ENCODE measurements around the gene PREPL. TPM values are rescaled to one million over a fixed set of nuclear protein-coding genes. Genes with fewer than 3 reads are reported as not detected.

The PREPL gene
- polyA plus RNA-seq, 3 donors: 2.6 to 10.8 (median 8.0) TPM

DNA sequence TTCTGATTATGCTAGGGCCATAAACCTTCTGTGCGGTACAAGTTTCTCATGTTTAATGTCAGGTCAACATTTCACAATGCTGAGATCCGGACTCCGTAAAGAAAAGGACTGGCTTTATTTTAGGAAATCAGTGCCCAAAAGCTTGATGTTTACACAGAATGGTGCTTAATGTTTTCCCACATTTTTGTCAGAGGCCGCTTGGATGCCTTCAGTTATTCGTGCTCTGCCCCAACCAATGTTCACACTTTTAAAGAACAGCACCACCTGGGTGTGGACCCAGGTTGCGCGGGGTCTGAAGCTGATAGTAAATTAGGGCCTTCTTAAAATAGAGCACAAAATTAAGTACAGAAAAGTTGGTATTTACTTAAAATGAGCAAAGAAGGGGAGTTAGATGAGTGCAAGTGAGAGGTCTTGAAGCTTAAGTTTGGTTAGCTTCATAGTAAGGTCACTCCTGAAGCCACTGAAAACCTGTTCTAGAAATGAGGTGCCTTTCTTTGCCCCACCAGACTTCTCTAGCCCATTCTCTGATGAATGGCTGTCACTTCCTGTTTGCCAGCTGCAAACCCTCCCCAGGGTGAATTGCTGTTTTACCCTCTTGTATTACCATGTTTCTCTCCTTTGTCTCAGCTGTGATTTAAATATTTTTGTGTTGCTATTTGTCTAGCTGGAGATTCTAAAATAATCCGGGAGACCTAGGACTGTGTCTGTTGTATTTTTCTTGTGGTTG is 65.5 kb downstream of the PREPL start:
- Histone ChIP-seq H3K27me3 (ENCODE audit: control insufficient read depth in 2 of 2, insufficient read depth in 2 of 2, low read length in 2 of 2) (peaks cover 0 to 2% of the 10 kb centered on the region in 2 donors), H3K27ac (ENCODE audit: low read depth in 1 of 2, low read length in 2 of 2) (no peak overlapping the region), H3K9ac (ENCODE audit: insufficient read depth, low read length, poor library complexity, severe bottlenecking) (no peak overlapping the region), H3K36me3 (replicated peaks in 1 of 2; ENCODE audit: control insufficient read depth in 1 of 2, insufficient read depth in 2 of 2, low read length in 2 of 2) (no peaks in the 10 kb centered on the region), H2AFZ (ENCODE audit: insufficient read depth, low read depth, low read length, poor library complexity, severe bottlenecking) (no peak overlapping the region), H3K4me1 (ENCODE audit: control insufficient read depth in 1 of 2, insufficient read depth in 2 of 2, low read length in 2 of 2) (no peaks in the 10 kb centered on the region), H3K9me3 (replicated peaks in 1 of 2; ENCODE audit: control insufficient read depth in 1 of 2, insufficient read depth in 1 of 2, low read length in 2 of 2) (no peaks in the 10 kb centered on the region), H3K79me2 (ENCODE audit: insufficient read depth, low read length) (no peaks in the 10 kb centered on the region), H3K4me2 (replicated peaks; ENCODE audit: extremely low read depth, low read length, poor library complexity, severe bottlenecking) (no peak overlapping the region), H3K4me3 (replicated peaks in 1 of 3; ENCODE audit: low read depth in 2 of 3, low read length in 3 of 3) (no peak overlapping the region), H4K20me1 (ENCODE audit: insufficient read depth, low read length) (no peaks in the 10 kb centered on the region)
- Mint-ChIP-seq H3K27ac (no peak overlapping the region), H3K36me3 (no peaks in the 10 kb centered on the region), H3K27me3 (ENCODE audit: low read depth in 3 of 3) (peaks cover 1 to 2% (median 2%) of the 10 kb centered on the region in 3 donors), H3K9me3 (no peaks in the 10 kb centered on the region), H3K4me3 (no peak overlapping the region), H3K4me1 (no peaks in the 10 kb centered on the region)
- intact Hi-C loops (cut with micrococcal nuclease): no loop called here
- WGBS (ENCODE audit: insufficient coverage): 100% methylated on average over 2 of the region's 8 CpGs
- TF ChIP-seq, protein P1, sequence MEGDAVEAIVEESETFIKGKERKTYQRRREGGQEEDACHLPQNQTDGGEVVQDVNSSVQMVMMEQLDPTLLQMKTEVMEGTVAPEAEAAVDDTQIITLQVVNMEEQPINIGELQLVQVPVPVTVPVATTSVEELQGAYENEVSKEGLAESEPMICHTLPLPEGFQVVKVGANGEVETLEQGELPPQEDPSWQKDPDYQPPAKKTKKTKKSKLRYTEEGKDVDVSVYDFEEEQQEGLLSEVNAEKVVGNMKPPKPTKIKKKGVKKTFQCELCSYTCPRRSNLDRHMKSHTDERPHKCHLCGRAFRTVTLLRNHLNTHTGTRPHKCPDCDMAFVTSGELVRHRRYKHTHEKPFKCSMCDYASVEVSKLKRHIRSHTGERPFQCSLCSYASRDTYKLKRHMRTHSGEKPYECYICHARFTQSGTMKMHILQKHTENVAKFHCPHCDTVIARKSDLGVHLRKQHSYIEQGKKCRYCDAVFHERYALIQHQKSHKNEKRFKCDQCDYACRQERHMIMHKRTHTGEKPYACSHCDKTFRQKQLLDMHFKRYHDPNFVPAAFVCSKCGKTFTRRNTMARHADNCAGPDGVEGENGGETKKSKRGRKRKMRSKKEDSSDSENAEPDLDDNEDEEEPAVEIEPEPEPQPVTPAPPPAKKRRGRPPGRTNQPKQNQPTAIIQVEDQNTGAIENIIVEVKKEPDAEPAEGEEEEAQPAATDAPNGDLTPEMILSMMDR (IDR thresholded peaks at IDR 0.05): no peak
- DNase-seq: no peak

DNA sequence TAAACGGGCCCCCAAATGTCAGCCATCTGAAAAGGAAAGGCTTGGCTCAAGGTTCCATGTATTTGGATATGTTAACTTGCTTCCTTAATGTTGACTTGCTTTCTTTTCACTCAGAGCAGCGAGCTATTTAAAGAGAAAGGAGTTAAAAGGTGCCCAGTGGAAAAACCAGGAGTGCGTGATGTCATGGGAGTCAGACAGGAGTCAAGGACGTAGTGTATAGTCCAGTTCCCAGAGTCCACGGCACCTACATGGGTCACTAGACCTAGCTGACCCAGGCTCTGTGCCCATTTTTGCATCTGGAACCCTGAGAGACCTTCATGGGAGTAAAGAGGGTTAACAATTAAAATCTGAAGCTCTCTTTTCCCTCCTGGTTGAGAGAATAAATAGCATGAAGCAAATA is 66.2 kb downstream of the PREPL start:
- WGBS (ENCODE audit: insufficient coverage): 96% methylated on average over 3 of the region's 5 CpGs
- TF ChIP-seq, protein P1 (IDR thresholded peaks at IDR 0.05): no peak
- no peaks in the 10 kb centered on the region for H3K4me1 ChIP-seq (ENCODE audit: control insufficient read depth in 1 of 2, insufficient read depth in 2 of 2, low read length in 2 of 2)
- no peak overlapping the region for H3K4me3 ChIP-seq (replicated peaks in 1 of 3; ENCODE audit: low read depth in 2 of 3, low read length in 3 of 3)
- peaks cover 0 to 2% of the 10 kb centered on the region in 2 donors for H3K27me3 ChIP-seq (ENCODE audit: control insufficient read depth in 2 of 2, insufficient read depth in 2 of 2, low read length in 2 of 2)
- intact Hi-C loops (cut with micrococcal nuclease): no loop called here
- H3K9me3 ChIP-seq (replicated peaks in 1 of 2; ENCODE audit: control insufficient read depth in 1 of 2, insufficient read depth in 1 of 2, low read length in 2 of 2): no peaks in the 10 kb centered on the region
- DNase-seq: no peak
- H2AFZ ChIP-seq (ENCODE audit: insufficient read depth, low read depth, low read length, poor library complexity, severe bottlenecking): no peak overlapping the region
- H3K4me1 Mint-ChIP-seq: no peaks in the 10 kb centered on the region
- H3K4me2 ChIP-seq (replicated peaks; ENCODE audit: extremely low read depth, low read length, poor library complexity, severe bottlenecking): no peak overlapping the region
- H3K79me2 ChIP-seq (ENCODE audit: insufficient read depth, low read length): no peaks in the 10 kb centered on the region
- H3K36me3 Mint-ChIP-seq: no peaks in the 10 kb centered on the region
- no peaks in the 10 kb centered on the region for H4K20me1 ChIP-seq (ENCODE audit: insufficient read depth, low read length)
- H3K27me3 Mint-ChIP-seq (ENCODE audit: low read depth in 3 of 3): peaks cover 1 to 2% (median 2%) of the 10 kb centered on the region in 3 donors
- no peak overlapping the region for H3K27ac Mint-ChIP-seq
- no peak overlapping the region for H3K4me3 Mint-ChIP-seq
- no peak overlapping the region for H3K9ac ChIP-seq (ENCODE audit: insufficient read depth, low read length, poor library complexity, severe bottlenecking)
- no peaks in the 10 kb centered on the region for H3K9me3 Mint-ChIP-seq
- H3K36me3 ChIP-seq (replicated peaks in 1 of 2; ENCODE audit: control insufficient read depth in 1 of 2, insufficient read depth in 2 of 2, low read length in 2 of 2): no peaks in the 10 kb centered on the region
- H3K27ac ChIP-seq (ENCODE audit: low read depth in 1 of 2, low read length in 2 of 2): no peak overlapping the region

Measured in CD14-positive monocyte (primary cell).